GM12878 (cell line): ENCODE data around the gene RBAK. TPM values are rescaled to one million over a fixed set of nuclear protein-coding genes. Genes with fewer than 3 reads are reported as not detected.

Source experiments
- ATAC-seq: fragments of 200-7000 bp; cut with Tn5 transposase; 3 replicates; pipeline ENCODE4 v1.9.1; 2020; ENCODE audit warnings: mild to moderate bottlenecking, moderate library complexity
- BruUV-seq: library from RNA; stranded (reverse); fragments of 400-500 nt; replicated peaks from 2 replicates; lab custom pipeline; 2021; lab: Mats Ljungman, UMichigan
- CTCF ChIA-PET: fragments of 300-600 bp; sonication (Branson Sonifier 250); formaldehyde crosslinking; extraction: SDS; loops from one replicate; lab custom pipeline; 2021; ENCODE audit warnings: inconsistent platforms; lab: Yijun Ruan, JAX
- POLR2A ChIA-PET: fragments of 350-600 bp; formaldehyde crosslinking; extraction: SDS; loops from one replicate; lab custom pipeline; 2021; ENCODE audit warnings: inconsistent platforms; lab: Charles Lee
- RAD21 ChIA-PET: fragments of 300-600 bp; sonication (Branson Sonifier 250); formaldehyde crosslinking; loops from one replicate; lab custom pipeline; 2023; ENCODE audit warnings: antibody characterized with exemption; ENCODE audit not compliant: unreplicated experiment; lab: Charles Lee
- SMC1A ChIA-PET: fragments of 300-600 bp; sonication (Branson Sonifier 250); formaldehyde crosslinking; loops from one replicate; lab custom pipeline; 2023; ENCODE audit not compliant: unreplicated experiment, uncharacterized antibody; lab: Charles Lee
- DNase-seq: peaks from one replicate; pipeline ENCODE4 v3.0.0-alpha.2; 2011; ENCODE audit warnings: low read depth, low spot score
- FAIRE-seq: peaks from 3 replicates; lab custom pipeline; 2011; peaks lifted over from hg19 to GRCh38; lab: Jason Lieb, UNC
- H2AFZ ChIP-seq: 2 replicates; pipeline ENCODE4 v1.6.0; 2011; ENCODE audit warnings: low read depth, low read length, control low read depth; ENCODE audit not compliant: control insufficient read depth
- H3K27ac ChIP-seq: 2 replicates; pipeline ENCODE4 v1.5.1; 2011; ENCODE audit warnings: control low read depth; ENCODE audit not compliant: control insufficient read depth, insufficient read depth
- H3K27me3 ChIP-seq, 2 experiments: replicated peaks in 1 of 2; 2 replicates each; pipeline versions ENCODE4 v1.6.0 to v1.6.1; 2011; ENCODE audit warnings: low read length in 1 of 2; ENCODE audit not compliant: control insufficient read depth in 2 of 2, insufficient read depth in 2 of 2
- H3K36me3 ChIP-seq, 2 experiments: 2 replicates each; pipeline ENCODE4 v1.5.1; 2011; ENCODE audit warnings: low read length in 1 of 2; ENCODE audit not compliant: control insufficient read depth in 2 of 2, insufficient read depth in 2 of 2
- H3K4me1 ChIP-seq: 2 replicates; pipeline ENCODE4 v1.6.1; 2011; ENCODE audit warnings: mild to moderate bottlenecking, low read length, moderate library complexity, mixed read lengths; ENCODE audit not compliant: control insufficient read depth, insufficient read depth
- H3K4me2 ChIP-seq: 2 replicates; pipeline ENCODE4 v1.6.0; 2011; ENCODE audit warnings: control low read depth; ENCODE audit not compliant: control insufficient read depth, insufficient read depth
- H3K4me3 ChIP-seq: fragments of 200-600 bp; sonication (generic); 2 replicates; pipeline ENCODE4 v1.5.1; 2016
- H3K79me2 ChIP-seq: 2 replicates; pipeline ENCODE4 v1.6.0; 2011; ENCODE audit warnings: low read length; ENCODE audit not compliant: control insufficient read depth, insufficient read depth
- H3K9ac ChIP-seq: 2 replicates; pipeline ENCODE4 v1.8.0; 2011; ENCODE audit warnings: low read length, control low read depth, mixed read lengths; ENCODE audit not compliant: control insufficient read depth, insufficient read depth
- H3K9me3 ChIP-seq: replicated peaks from 3 replicates; pipeline ENCODE4 v1.5.1; 2011; ENCODE audit warnings: mild to moderate bottlenecking, low read length; ENCODE audit not compliant: control insufficient read depth, insufficient read depth
- H4K20me1 ChIP-seq: 2 replicates; pipeline ENCODE4 v1.6.0; 2011; ENCODE audit not compliant: control insufficient read depth, insufficient read depth
- CUX1 ChIP-seq: IDR thresholded peaks from 2 replicates; pipeline ENCODE4 v1.6.1; 2012; ENCODE audit warnings: improper control_type of control experiment, low read depth, low read length; ENCODE audit not compliant: insufficient replicate concordance
- WGBS: methylation state at CpG from one replicate; pipeline ENCODE4 v1.1.6; 2016; ENCODE audit warnings: low lambda C conversion rate; ENCODE audit not compliant: insufficient replicate concordance, insufficient coverage; ENCODE audit errors: missing lambda C conversion rate; 5-methylcytosine and 5-hydroxymethylcytosine counted together
- in situ Hi-C: fragments of 300-500 bp; cut with MboI; formaldehyde crosslinking; loops from 9 replicates; pipeline ENCODE4 v1.14.3; 2018; ENCODE audit warnings: mixed read lengths
- intact Hi-C: fragments of 100-400 bp; cut with micrococcal nuclease; formaldehyde crosslinking; loops from one replicate; pipeline ENCODE4 v1.14.2; 2022; ENCODE audit not compliant: unreplicated experiment
- polyA plus RNA-seq, 11 experiments: library from polyadenylated mRNA; depleted of rRNA in 4 of 11; unstranded in 6 of 11; stranded (reverse) in 5 of 11; fragments of >200 nt; fragmentation: Nextera tagmentation in 4 of 11; fragmentation: Illumina TruSeq in 1 of 11; extraction: Ambion mirVana in 4 of 11; extraction: Trizol in 1 of 11; gene quantifications; 1 replicate in 1 of 11; 2 replicates in 10 of 11; pipeline versions ENCODE4 v1.2.1 to v1.2.3, GENCODE V29; 2011 to 2016; ENCODE audit warnings: inconsistent platforms in 2 of 11, missing spikeins in 2 of 11, low read depth in 1 of 11
- total RNA-seq, 4 experiments: library from RNA; depleted of rRNA in 3 of 4; stranded (reverse); fragments of >200 nt in 3 of 4; fragmentation: Illumina TruSeq in 1 of 4; extraction: Trizol in 1 of 4; gene quantifications; 2 replicates each; pipeline versions ENCODE4 v1.2.1 to v1.2.3, GENCODE V29; 2013 to 2021

RBAK gene
- total and polyA plus RNA-seq, 10 of the 15 experiments (the other 5 are each of a cell fraction or from before 2014, with no cell fraction given): 1.9 to 10.2 (median 5.9) TPM

DNA sequence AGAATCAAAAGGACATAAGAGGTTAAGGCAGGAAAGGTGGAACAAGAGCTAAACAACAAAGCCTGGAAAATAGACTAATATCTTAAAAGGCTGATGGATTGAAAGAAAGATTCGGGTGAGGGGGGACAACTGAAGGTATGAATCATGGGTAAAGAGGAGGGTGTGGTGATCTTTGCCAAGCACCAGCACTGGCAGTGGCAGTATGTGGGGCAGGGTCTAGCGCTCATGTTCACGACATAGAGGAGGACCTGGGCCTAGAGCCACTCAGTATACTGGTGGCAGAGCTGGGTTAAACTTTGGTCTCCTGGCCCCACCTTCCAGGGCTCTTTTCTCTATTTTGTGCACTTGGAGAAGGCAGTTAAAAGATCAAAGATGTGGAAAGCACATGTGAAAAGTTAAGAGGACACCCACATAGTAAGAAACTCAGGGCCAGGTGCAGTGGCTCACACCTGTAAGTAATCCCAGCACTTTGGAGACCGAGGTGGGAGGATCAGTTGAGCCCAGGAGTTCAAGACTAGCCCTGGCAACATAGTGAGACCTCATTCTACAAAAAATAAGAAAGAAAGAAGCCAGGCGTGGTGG, 46.2 kb upstream of the RBAK start:
- H3K9me3 ChIP-seq: no peaks in the 10 kb centered on the region
- H3K4me2 ChIP-seq: no peak overlapping the region
- no peaks in the 10 kb centered on the region for H3K27me3 ChIP-seq
- no peak for FAIRE-seq
- 95% methylated on average over 5 of the region's 5 CpGs for WGBS
- no peak for DNase-seq
- RAD21 ChIA-PET: no interaction called here
- no TSS peak for BruUV-seq
- H3K27ac ChIP-seq: no peak overlapping the region
- intact Hi-C loops: no loop called here
- CTCF ChIA-PET: interaction anchor here (0.6 to 1.9 kb wide), 3 partner anchors 26 to 35 kb away, joined by 3 to 8 read pairs (median 7); no protein-coding TSS in a partner anchor
- H4K20me1 ChIP-seq: no peaks in the 10 kb centered on the region
- no peak overlapping the region for H2AFZ ChIP-seq
- peaks cover 4% of the 10 kb centered on the region for H3K4me1 ChIP-seq
- no peak for ATAC-seq
- POLR2A ChIA-PET: interaction anchor here (0.5 kb wide), 1 partner anchor 290 kb away, joined by 4 read pairs; no protein-coding TSS in a partner anchor
- no peak for TF ChIP-seq CUX1
- no peaks in the 10 kb centered on the region for H3K79me2 ChIP-seq
- no peak overlapping the region for H3K9ac ChIP-seq
- H3K4me3 ChIP-seq: no peak overlapping the region
- H3K36me3 ChIP-seq: peaks cover 3 to 8% of the 10 kb centered on the region in 2 experiments; a peak in 3 of 4 replicates
- SMC1A ChIA-PET: interaction anchor here (0.6 kb wide), 1 partner anchor 10 kb away, joined by 3 read pairs; no protein-coding TSS in a partner anchor
- in situ Hi-C loops: no loop called here
